ENCODE measurements around the gene FMO3.

The FMO3 gene

DNA sequence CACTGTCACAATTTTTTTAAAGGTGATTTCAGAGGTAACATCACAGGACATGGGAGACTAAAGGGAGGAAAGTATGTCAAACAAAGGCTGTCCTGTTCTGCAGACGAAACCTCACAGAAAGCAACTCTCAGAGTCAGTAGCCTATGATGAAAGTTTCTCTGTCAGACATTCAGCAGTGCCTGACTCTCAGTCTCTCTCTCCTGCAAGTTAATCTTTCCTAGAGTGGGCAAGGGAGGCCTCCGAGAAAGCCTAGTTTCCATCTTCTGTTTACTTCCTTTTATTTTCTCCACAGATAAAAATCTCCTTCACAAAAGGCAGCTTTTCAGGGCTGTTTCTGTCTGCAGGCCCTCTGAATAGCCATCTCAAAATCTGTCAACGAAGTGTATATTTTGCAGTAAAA is 69.5 kb downstream of the FMO3 start:
- no peak for DNase-seq

DNA sequence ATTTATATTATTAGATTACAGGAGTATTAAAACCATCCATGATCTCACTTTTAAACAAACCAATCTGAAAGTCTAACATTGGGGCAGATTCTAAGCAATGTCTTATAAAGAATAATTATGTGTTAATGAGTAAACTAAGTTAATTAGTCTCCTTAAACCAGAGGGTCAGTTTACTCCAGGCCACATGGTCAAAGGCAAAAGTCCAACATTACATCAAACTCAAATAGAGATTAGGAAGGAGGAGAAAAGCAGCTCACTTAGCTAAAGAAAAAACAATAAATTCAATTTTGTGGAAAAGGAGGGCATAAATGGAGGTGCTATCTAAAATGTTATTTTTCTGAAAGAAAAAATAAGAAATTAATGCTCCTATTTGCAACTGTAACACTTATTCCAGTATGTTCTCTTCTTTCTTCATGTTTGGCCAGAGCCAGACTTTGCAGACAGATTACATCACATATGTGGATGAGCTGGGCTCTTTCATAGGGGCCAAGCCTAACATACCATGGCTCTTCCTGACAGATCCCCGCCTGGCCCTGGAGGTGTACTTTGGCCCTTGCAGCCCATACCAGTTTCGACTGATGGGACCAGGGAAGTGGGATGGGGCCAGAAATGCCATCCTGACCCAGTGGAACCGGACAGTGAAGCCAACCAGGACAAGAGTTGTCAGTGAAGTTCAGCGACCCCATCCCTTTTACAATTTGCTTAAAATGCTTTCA is 70.1 kb downstream of the FMO3 start:
- no peak for DNase-seq

DNA sequence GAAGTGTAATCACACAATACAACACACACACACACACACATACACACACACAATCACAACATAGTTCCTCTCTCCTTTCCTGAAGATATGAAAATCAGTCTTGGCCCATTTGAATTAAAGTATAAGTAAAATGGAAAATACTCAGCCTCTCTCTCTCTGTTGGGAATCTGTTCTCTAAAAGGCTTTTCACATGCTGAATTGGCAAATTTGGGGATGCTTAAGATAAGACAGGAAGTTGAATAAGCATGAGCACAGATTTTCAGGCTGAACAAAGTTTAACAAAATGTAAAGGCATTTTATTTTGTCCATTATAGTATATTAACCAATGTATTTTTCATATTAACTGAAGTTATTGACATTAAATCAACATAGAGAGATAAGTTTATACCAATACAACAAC is 70.7 kb downstream of the FMO3 start:
- no peak for DNase-seq

DNA sequence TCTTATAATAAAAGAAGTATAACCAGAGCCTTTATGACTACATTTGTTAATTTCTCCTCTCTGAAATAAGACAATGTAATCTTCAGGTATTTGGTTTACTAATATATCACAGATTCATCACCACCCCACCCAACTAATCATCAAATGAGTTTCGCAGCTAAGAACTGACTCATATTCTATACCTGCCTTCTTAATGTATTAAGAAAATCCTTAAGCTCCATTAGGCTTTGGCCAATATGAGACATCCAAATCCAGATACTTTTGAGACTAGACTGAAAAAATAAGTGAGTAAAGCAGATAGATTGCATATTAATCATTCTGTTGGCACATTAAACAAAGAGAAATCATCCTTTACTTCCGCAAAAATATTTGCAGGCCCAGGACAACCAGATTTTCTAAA is 75.7 kb downstream of the FMO3 start:
- DNase-seq, result no peak
